B cell (primary cell): Measurements from ENCODE around the gene OR2J1.

Experiments
- CTCF ChIP-seq: fragments of 200-600 bp; IDR thresholded peaks from one replicate; pipeline ENCODE4 v1.8.0; 2022; ENCODE audit warnings: antibody characterized with exemption, mild to moderate bottlenecking
- EZH2 ChIP-seq: IDR thresholded peaks from 2 replicates; pipeline ENCODE4 v1.6.1; 2012; ENCODE audit warnings: borderline replicate concordance, low read depth, mild to moderate bottlenecking, moderate library complexity, low read length; ENCODE audit not compliant: insufficient read depth, poor library complexity, severe bottlenecking

- TF ChIP-seq CTCF (no peak), EZH2 (no peak)
Observed at GRCh38 chr6:29137724-29138123, 38.4 kb downstream of the OR2J1 start.
